Measurements from ENCODE around the gene PLA1A.

Gene PLA1A

GRCh38 chr3:119628390-119628789 is 30.7 kb downstream of the PLA1A start:
- no peak overlapping the region for H3K4me3 ChIP-seq (ENCODE audit: control insufficient read depth, low read depth, low read length)
- DNase-seq (ENCODE audit: low read depth): no peak
- TF ChIP-seq CTCF (IDR thresholded peaks at IDR 0.05; ENCODE audit: control insufficient read depth, insufficient read depth, low read depth, low read length, missing control alignments): no peak

GRCh38 chr3:119628816-119629445 is 31.2 kb downstream of the PLA1A start:
- H3K4me3 ChIP-seq (ENCODE audit: control insufficient read depth, low read depth, low read length): no peak overlapping the region
- no peak for DNase-seq (ENCODE audit: low read depth)

GRCh38 chr3:119630128-119630879 is 32.6 kb downstream of the PLA1A start:
- no peak for TF ChIP-seq CTCF (IDR thresholded peaks at IDR 0.05; ENCODE audit: control insufficient read depth, insufficient read depth, low read depth, low read length, missing control alignments)
- peak; percentile 55 for DNase-seq (ENCODE audit: low read depth)
- H3K4me3 ChIP-seq (ENCODE audit: control insufficient read depth, low read depth, low read length): no peak overlapping the region

More at GRCh38 chr3:119628816-119629445, 31.2 kb downstream of the PLA1A start:
- no peak for TF ChIP-seq CTCF (IDR thresholded peaks at IDR 0.05; ENCODE audit: control insufficient read depth, insufficient read depth, low read depth, low read length, missing control alignments)

GRCh38 chr3:119630880-119631329 is 33.2 kb downstream of the PLA1A start:
- no peak for TF ChIP-seq CTCF (IDR thresholded peaks at IDR 0.05; ENCODE audit: control insufficient read depth, insufficient read depth, low read depth, low read length, missing control alignments)
- H3K4me3 ChIP-seq (ENCODE audit: control insufficient read depth, low read depth, low read length): no peak overlapping the region
- DNase-seq (ENCODE audit: low read depth): no peak

- no peak for TF ChIP-seq CTCF (IDR thresholded peaks at IDR 0.05; ENCODE audit: control insufficient read depth, insufficient read depth, low read depth, low read length, missing control alignments)
- no peak overlapping the region for H3K4me3 ChIP-seq (ENCODE audit: control insufficient read depth, low read depth, low read length)
- no peak for DNase-seq (ENCODE audit: low read depth)
Observed at GRCh38 chr3:119631516-119631915, 33.8 kb downstream of the PLA1A start.

GRCh38 chr3:119632216-119632615 is 34.5 kb downstream of the PLA1A start:
- no peak for TF ChIP-seq CTCF (IDR thresholded peaks at IDR 0.05; ENCODE audit: control insufficient read depth, insufficient read depth, low read depth, low read length, missing control alignments)
- DNase-seq (ENCODE audit: low read depth): no peak
- no peak overlapping the region for H3K4me3 ChIP-seq (ENCODE audit: control insufficient read depth, low read depth, low read length)
